K562 (cell line): ENCODE data around the gene PRMT5.

Experiments used
- PHB2 ChIP-seq: fragments of 450-650 bp; IDR thresholded peaks from 2 replicates; pipeline ENCODE4 v1.6.1; 2017; ENCODE audit warnings: low read depth
- PHF21A ChIP-seq: fragments of 450-650 bp; IDR thresholded peaks from 2 replicates; pipeline ENCODE4 v1.6.1; 2017; ENCODE audit warnings: low read depth, borderline replicate concordance
- YY1 ChIP-seq, 3 experiments: IDR thresholded peaks; 2 replicates each; pipeline ENCODE4 v1.6.1; 2011; ENCODE audit warnings: low read length in 2 of 3, mild to moderate bottlenecking in 2 of 3, moderate library complexity in 2 of 3, borderline replicate concordance in 1 of 3, control low read depth in 1 of 3, low read depth in 1 of 3; ENCODE audit not compliant: insufficient read depth in 3 of 3, insufficient replicate concordance in 2 of 3, control insufficient read depth in 1 of 3, insufficient read length in 1 of 3; ENCODE audit errors: extremely low read depth in 1 of 3
- ZNF589 ChIP-seq: fragments of 200-800 bp; sonication (Bioruptor generic); IDR thresholded peaks from 2 replicates; pipeline ENCODE4 v1.6.1; 2016; ENCODE audit warnings: low read depth, missing genetic modification characterization, missing compliant biosample characterization
- TF ChIP-seq, protein P1 (sequence below): sonication (generic); formaldehyde crosslinking; IDR thresholded peaks from 2 replicates; pipeline ENCODE4 v1.8.0; 2022; ENCODE audit warnings: missing genetic modification reagents, mild to moderate bottlenecking, borderline replicate concordance

DNA sequence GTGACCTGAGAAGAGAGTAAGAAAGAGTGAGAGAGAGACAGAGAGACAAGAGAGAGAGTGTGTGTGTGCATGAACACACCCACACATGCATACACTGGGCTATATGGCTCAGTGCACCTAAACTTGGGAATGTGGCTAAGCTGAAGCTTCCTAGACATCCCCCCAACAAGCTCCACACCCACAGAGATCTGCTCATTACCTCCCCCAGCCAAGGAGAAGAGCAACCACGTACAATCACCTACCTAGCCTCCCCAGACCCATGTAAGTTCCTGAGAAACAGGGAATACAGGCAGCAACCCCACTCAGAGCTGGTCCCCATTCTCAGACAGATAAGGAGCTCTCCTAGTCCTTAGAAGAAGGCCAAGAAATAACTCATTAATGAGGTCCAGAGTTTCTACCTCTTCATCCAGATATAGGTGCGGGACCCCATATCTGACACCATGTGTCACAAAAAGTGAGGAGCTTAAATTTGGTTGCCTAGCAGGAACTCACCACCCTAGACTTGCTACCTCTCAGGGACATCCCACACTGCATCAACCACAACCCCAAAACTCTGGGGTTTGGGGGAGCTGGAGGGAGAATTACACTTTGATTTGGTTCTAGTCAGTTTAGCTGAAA is 43.2 kb upstream of the PRMT5 start:
- no peak for TF ChIP-seq PHB2
- TF ChIP-seq ZNF589 (CRISPR knock-in tag): no peak
- TF ChIP-seq, protein P1, sequence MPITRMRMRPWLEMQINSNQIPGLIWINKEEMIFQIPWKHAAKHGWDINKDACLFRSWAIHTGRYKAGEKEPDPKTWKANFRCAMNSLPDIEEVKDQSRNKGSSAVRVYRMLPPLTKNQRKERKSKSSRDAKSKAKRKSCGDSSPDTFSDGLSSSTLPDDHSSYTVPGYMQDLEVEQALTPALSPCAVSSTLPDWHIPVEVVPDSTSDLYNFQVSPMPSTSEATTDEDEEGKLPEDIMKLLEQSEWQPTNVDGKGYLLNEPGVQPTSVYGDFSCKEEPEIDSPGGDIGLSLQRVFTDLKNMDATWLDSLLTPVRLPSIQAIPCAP: no peak
- TF ChIP-seq YY1 (IDR thresholded peaks at IDR 0.05; ENCODE audit: borderline replicate concordance in 1 of 3, control insufficient read depth in 1 of 3, extremely low read depth in 1 of 3, insufficient read depth in 3 of 3, insufficient read length in 1 of 3, insufficient replicate concordance in 2 of 3, low read depth in 1 of 3, low read length in 2 of 3): no peak
- TF ChIP-seq PHF21A: no peak
